PC-3 (cell line): ENCODE results near the gene KCNQ1. TPM values are rescaled to one million over a fixed set of nuclear protein-coding genes. Genes with fewer than 3 reads are reported as not detected.

Source experiments
- ATAC-seq: fragments of 200-7000 bp; cut with Tn5 transposase; 2 replicates; pipeline ENCODE4 v1.9.1; 2020; ENCODE audit warnings: mild to moderate bottlenecking, moderate library complexity
- BruUV-seq: library from RNA; stranded (reverse); fragments of 400-500 nt; replicated peaks from 2 replicates; lab custom pipeline; 2021; lab: Mats Ljungman, UMichigan
- CTCF ChIA-PET: fragments of 300-600 bp; sonication (Branson Sonifier 250); formaldehyde crosslinking; loops from one replicate; lab custom pipeline; 2022; ENCODE audit warnings: antibody characterized with exemption; lab: Charles Lee
- POLR2A ChIA-PET: fragments of 300-600 bp; sonication (Branson Sonifier 250); formaldehyde crosslinking; loops from one replicate; lab custom pipeline; 2022; ENCODE audit warnings: antibody characterized with exemption; ENCODE audit not compliant: unreplicated experiment; lab: Charles Lee
- DNase-seq: peaks from one replicate; pipeline ENCODE4 v3.0.0-alpha.2; 2015
- H2AFZ ChIP-seq: fragments of 300-600 bp; sonication (generic); 2 replicates; pipeline ENCODE4 v1.6.0; 2016; ENCODE audit warnings: antibody characterized with exemption, low read length
- H3F3A ChIP-seq: fragments of 300-600 bp; sonication (generic); one replicate; pipeline ENCODE4 v1.6.0; 2017; ENCODE audit warnings: antibody characterized with exemption, low read length, control low read depth, mild to moderate bottlenecking; ENCODE audit not compliant: unreplicated experiment
- H3K27ac ChIP-seq: fragments of 300-600 bp; sonication (generic); 2 replicates; pipeline ENCODE4 v1.5.1; 2016; ENCODE audit warnings: mild to moderate bottlenecking, low read length
- H3K27me3 ChIP-seq: fragments of 300-600 bp; sonication (generic); 2 replicates; pipeline ENCODE4 v1.6.1; 2016; ENCODE audit warnings: low read length, mixed read lengths
- H3K36me3 ChIP-seq: fragments of 300-600 bp; sonication (generic); 2 replicates; pipeline ENCODE4 v1.6.1; 2016; ENCODE audit warnings: low read depth, mixed run types, low read length, mixed read lengths
- H3K4me1 ChIP-seq: fragments of 300-600 bp; sonication (generic); 2 replicates; pipeline ENCODE4 v1.5.1; 2016; ENCODE audit warnings: low read length; ENCODE audit not compliant: insufficient read depth
- H3K4me2 ChIP-seq: fragments of 300-600 bp; sonication (generic); 2 replicates; pipeline ENCODE4 v1.6.0; 2016; ENCODE audit warnings: low read length
- H3K4me3 ChIP-seq: fragments of 300-600 bp; sonication (generic); 2 replicates; pipeline ENCODE4 v1.5.1; 2016; ENCODE audit warnings: mild to moderate bottlenecking, low read length, mixed read lengths
- H3K79me2 ChIP-seq: fragments of 300-600 bp; sonication (generic); 2 replicates; pipeline ENCODE4 v1.6.1; 2017; ENCODE audit warnings: low read length, mixed read lengths
- H3K9ac ChIP-seq: fragments of 300-600 bp; sonication (generic); 2 replicates; pipeline ENCODE4 v1.6.0; 2016; ENCODE audit warnings: mild to moderate bottlenecking, low read length
- H3K9me2 ChIP-seq: fragments of 300-600 bp; sonication (generic); replicated peaks from 2 replicates; pipeline ENCODE4 v1.6.1; 2016; ENCODE audit warnings: mixed run types, low read length, mixed read lengths
- H3K9me3 ChIP-seq: fragments of 300-600 bp; sonication (generic); 2 replicates; pipeline ENCODE4 v1.6.1; 2016; ENCODE audit warnings: low read length, mixed read lengths
- H4K20me1 ChIP-seq: fragments of 300-600 bp; sonication (generic); 2 replicates; pipeline ENCODE4 v1.6.1; 2016; ENCODE audit warnings: low read length, mixed read lengths
- EZH2 ChIP-seq: fragments of 300-600 bp; sonication (generic); IDR thresholded peaks from one replicate; pipeline ENCODE4 v1.6.1; 2017; ENCODE audit warnings: antibody characterized with exemption, mild to moderate bottlenecking, low read length; ENCODE audit not compliant: unreplicated experiment
- EZH2phosphoT487 ChIP-seq: fragments of 300-600 bp; sonication (generic); IDR thresholded peaks from 2 replicates; pipeline ENCODE4 v1.6.1; 2018; ENCODE audit warnings: mild to moderate bottlenecking, antibody characterized with exemption, low read length, borderline replicate concordance
- intact Hi-C: fragments of 100-400 bp; cut with micrococcal nuclease; formaldehyde crosslinking; loops from 2 replicates; pipeline ENCODE4 v1.9.0; 2023
- total RNA-seq: library from RNA; depleted of rRNA; stranded (reverse); fragments of >200 nt; gene quantifications from 2 replicates; pipeline ENCODE4 v1.2.3, GENCODE V29; 2014
- TF ChIP-seq, protein P1 (sequence below): fragments of 300-600 bp; sonication (generic); conservative IDR thresholded peaks from 2 replicates; pipeline ENCODE4 v1.5.1; 2017; ENCODE audit warnings: antibody characterized with exemption, low read depth, mild to moderate bottlenecking, low read length

The KCNQ1 gene
- total RNA-seq, 1 experiment from 2014 or later: 0.40 TPM

DNA sequence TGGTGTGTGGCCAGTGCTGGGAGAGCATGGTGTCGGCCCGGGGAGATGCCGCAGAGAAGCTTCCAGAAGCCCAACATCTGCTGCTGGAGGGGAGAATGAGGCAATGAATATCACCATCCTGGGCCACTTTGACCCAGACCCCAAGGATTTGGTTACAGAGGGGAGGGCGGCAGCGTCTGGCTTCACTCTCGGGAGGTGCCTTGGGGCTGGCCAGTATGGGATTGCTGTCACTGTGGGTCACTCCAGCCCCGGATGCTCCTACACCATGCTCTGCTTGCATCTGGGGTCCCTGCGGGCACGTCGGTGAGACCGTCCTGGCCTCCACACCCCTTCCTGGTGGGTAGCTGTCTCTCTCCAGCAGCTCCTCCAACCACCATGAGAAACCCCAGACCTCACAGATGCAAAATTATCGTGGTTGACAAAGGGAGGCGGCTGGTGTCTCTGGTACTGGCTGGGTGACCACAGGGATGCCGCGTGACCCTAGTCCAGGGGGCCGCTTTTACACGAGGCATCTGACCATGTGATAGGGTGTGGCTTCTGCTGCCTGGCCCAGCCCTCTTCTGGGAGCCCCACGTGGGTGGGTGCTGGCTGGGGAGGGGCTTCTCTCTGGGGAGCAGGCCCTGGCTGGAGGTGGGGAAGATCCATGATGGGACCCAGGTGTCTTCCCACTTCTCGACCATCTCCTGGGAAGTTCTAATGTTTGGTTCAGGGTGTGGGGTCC, 5.7 kb downstream of the KCNQ1 start:
- H3K27ac ChIP-seq: no peak overlapping the region
- no peak overlapping the region for H3K4me3 ChIP-seq
- H3K27me3 ChIP-seq: peaks cover 4% of the 10 kb centered on the region; the same call in 1 of the 2 replicates
- BruUV-seq: no TSS peak
- H3K4me1 ChIP-seq: no peaks in the 10 kb centered on the region
- CTCF ChIA-PET: no interaction called here
- no peaks in the 10 kb centered on the region for H4K20me1 ChIP-seq
- H3F3A ChIP-seq: no peaks in the 10 kb centered on the region
- DNase-seq (no peak), ATAC-seq (no peak)
- H3K9me2 ChIP-seq: no peaks in the 10 kb centered on the region
- POLR2A ChIA-PET: no interaction called here
- H3K79me2 ChIP-seq: no peaks in the 10 kb centered on the region
- no peaks in the 10 kb centered on the region for H3K36me3 ChIP-seq
- H3K9me3 ChIP-seq: no peaks in the 10 kb centered on the region
- H2AFZ ChIP-seq: no peak overlapping the region
- no peak for TF ChIP-seq EZH2
- TF ChIP-seq EZH2phosphoT487: no peak
- no peak overlapping the region for H3K9ac ChIP-seq
- H3K4me2 ChIP-seq: no peak overlapping the region
- intact Hi-C loops: no loop called here

DNA sequence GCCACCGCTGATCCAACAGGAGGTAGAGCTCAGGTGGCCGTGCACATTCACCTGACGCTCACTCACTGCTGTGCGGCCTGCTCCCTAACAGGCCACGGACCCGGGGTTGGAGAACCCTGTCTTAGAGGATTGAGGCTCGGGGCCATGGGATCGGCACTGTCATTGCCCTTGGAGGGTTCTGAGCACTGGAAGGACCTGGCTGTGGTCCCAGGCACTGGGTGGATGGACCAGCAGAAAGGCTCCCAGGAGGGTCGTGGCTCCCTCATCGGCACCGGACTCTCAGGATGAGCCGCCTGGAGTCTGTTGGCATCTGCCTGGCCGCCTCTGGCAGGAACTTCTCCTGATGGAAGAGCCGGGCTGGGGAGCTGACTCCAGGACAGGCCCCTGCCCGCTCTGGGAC, 6.5 kb downstream of the KCNQ1 start:
- H3K27me3 ChIP-seq: no peaks in the 10 kb centered on the region
- H3K4me1 ChIP-seq: no peaks in the 10 kb centered on the region
- H3K4me2 ChIP-seq: no peak overlapping the region
- no peaks in the 10 kb centered on the region for H3F3A ChIP-seq
- H3K9me2 ChIP-seq: no peaks in the 10 kb centered on the region
- no TSS peak for BruUV-seq
- intact Hi-C loops: no loop called here
- no peak overlapping the region for H3K9ac ChIP-seq
- H3K79me2 ChIP-seq: no peaks in the 10 kb centered on the region
- TF ChIP-seq, protein P1, sequence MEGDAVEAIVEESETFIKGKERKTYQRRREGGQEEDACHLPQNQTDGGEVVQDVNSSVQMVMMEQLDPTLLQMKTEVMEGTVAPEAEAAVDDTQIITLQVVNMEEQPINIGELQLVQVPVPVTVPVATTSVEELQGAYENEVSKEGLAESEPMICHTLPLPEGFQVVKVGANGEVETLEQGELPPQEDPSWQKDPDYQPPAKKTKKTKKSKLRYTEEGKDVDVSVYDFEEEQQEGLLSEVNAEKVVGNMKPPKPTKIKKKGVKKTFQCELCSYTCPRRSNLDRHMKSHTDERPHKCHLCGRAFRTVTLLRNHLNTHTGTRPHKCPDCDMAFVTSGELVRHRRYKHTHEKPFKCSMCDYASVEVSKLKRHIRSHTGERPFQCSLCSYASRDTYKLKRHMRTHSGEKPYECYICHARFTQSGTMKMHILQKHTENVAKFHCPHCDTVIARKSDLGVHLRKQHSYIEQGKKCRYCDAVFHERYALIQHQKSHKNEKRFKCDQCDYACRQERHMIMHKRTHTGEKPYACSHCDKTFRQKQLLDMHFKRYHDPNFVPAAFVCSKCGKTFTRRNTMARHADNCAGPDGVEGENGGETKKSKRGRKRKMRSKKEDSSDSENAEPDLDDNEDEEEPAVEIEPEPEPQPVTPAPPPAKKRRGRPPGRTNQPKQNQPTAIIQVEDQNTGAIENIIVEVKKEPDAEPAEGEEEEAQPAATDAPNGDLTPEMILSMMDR: no peak
- TF ChIP-seq EZH2 (no peak), EZH2phosphoT487 (no peak)
- H3K4me3 ChIP-seq: no peak overlapping the region
- H4K20me1 ChIP-seq: no peaks in the 10 kb centered on the region
- no peaks in the 10 kb centered on the region for H3K9me3 ChIP-seq
- H3K36me3 ChIP-seq: no peaks in the 10 kb centered on the region
- no peak for ATAC-seq
- no peak overlapping the region for H3K27ac ChIP-seq
- ChIA-PET POLR2A (no interaction called here), CTCF (no interaction called here)
- H2AFZ ChIP-seq: no peak overlapping the region
- no peak for DNase-seq

DNA sequence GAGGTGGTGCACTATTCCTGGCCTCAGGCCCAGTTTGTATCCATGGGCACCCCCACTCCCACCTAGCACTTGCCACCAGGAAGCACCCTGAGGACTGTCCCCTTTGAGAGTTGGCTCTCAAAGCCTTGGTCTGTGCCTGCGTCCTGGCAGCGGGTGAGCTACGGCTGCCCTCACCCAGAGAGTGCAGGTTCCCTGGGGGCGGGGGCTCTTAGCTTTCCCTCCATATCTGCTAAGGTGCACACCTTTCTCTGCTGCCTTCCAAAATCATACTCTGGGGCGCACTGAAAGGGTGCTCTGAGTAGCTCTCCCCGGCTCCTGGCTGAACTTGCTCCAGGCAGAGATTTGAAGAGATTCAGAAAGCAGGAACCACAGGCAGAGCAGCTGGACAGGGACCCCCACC, 7.1 kb downstream of the KCNQ1 start:
- Histone ChIP-seq H4K20me1 (no peaks in the 10 kb centered on the region), H3K36me3 (no peaks in the 10 kb centered on the region), H3K4me1 (no peaks in the 10 kb centered on the region), H3K9ac (no peak overlapping the region), H3K9me2 (no peaks in the 10 kb centered on the region), H3K4me2 (no peak overlapping the region), H3K27me3 (no peaks in the 10 kb centered on the region), H3K27ac (no peak overlapping the region), H3K9me3 (no peaks in the 10 kb centered on the region), H2AFZ (no peak overlapping the region), H3K79me2 (no peaks in the 10 kb centered on the region), H3F3A (no peaks in the 10 kb centered on the region), H3K4me3 (no peak overlapping the region)
- no peak for DNase-seq
- ChIA-PET CTCF (no interaction called here), POLR2A (no interaction called here)
- TF ChIP-seq EZH2phosphoT487 (no peak), EZH2 (no peak)
- TF ChIP-seq, protein P1: no peak
- BruUV-seq: no TSS peak
- no peak for ATAC-seq
- intact Hi-C loops: no loop called here
